GM21576 (cell line): ENCODE results near the gene TTC27.

Experiments
- ATAC-seq: cut with Tn5 transposase; IDR thresholded peaks from one replicate; pipeline ENCODE4 v1.9.1; 2021; ENCODE audit warnings: mild to moderate bottlenecking, moderate library complexity; ENCODE audit not compliant: unreplicated experiment

TTC27 gene

GRCh38 chr2:32666704-32667103 lies 38.9 kb downstream of the TTC27 start:
- no peak for ATAC-seq

GRCh38 chr2:32668254-32668653 lies 40.4 kb downstream of the TTC27 start:
- no peak for ATAC-seq

- no peak for ATAC-seq
Measured at GRCh38 chr2:32671885-32672533, 44.2 kb downstream of the TTC27 start.

- ATAC-seq, result no peak
Measured at GRCh38 chr2:32678825-32679224, 51.0 kb downstream of the TTC27 start.

GRCh38 chr2:32680942-32681341 lies 53.1 kb downstream of the TTC27 start:
- ATAC-seq, result no peak

- ATAC-seq, result no peak
Measured at GRCh38 chr2:32683520-32684086, 55.8 kb downstream of the TTC27 start.

GRCh38 chr2:32688541-32688940 lies 60.7 kb downstream of the TTC27 start:
- peak; percentile 69 for ATAC-seq

GRCh38 chr2:32691678-32692077 lies 63.8 kb downstream of the TTC27 start:
- no peak for ATAC-seq

- ATAC-seq, result no peak
Measured at GRCh38 chr2:32696439-32696838, 68.6 kb downstream of the TTC27 start.

- no peak for ATAC-seq
Measured at GRCh38 chr2:32697156-32697555, 69.3 kb downstream of the TTC27 start.

- no peak for ATAC-seq
Measured at GRCh38 chr2:32699151-32699550, 71.3 kb downstream of the TTC27 start.

- no peak for ATAC-seq
Measured at GRCh38 chr2:32701806-32702205, 74.0 kb downstream of the TTC27 start.

GRCh38 chr2:32702303-32703064 lies 74.6 kb downstream of the TTC27 start:
- ATAC-seq, result no peak

- no peak for ATAC-seq
Measured at GRCh38 chr2:32706815-32707579, 79.1 kb downstream of the TTC27 start.

- ATAC-seq, result no peak
Measured at GRCh38 chr2:32711219-32711618, 83.4 kb downstream of the TTC27 start.

- no peak for ATAC-seq
Measured at GRCh38 chr2:32711908-32712501, 84.2 kb downstream of the TTC27 start.

- no peak for ATAC-seq
Measured at GRCh38 chr2:32712870-32713269, 85.0 kb downstream of the TTC27 start.

- ATAC-seq, result no peak
Measured at GRCh38 chr2:32714521-32714920, 86.7 kb downstream of the TTC27 start.

- peak; percentile 82 for ATAC-seq
Measured at GRCh38 chr2:32715391-32715841, 87.6 kb downstream of the TTC27 start.

- ATAC-seq, result no peak
Measured at GRCh38 chr2:32715981-32716380, 88.1 kb downstream of the TTC27 start.

GRCh38 chr2:32716598-32716997 lies 88.7 kb downstream of the TTC27 start:
- no peak for ATAC-seq
